GM23338 (cell line): ENCODE data around the gene PTPRN2. TPM values are rescaled to one million over a fixed set of nuclear protein-coding genes. Genes with fewer than 3 reads are reported as not detected.

Experiments
- ATAC-seq: fragments of 200-7000 bp; cut with Tn5 transposase; 3 replicates; pipeline ENCODE4 v1.9.1; 2020
- DNase-seq: peaks from one replicate; pipeline ENCODE4 v3.0.0-alpha.2; 2015; ENCODE audit warnings: low spot score
- H2AFZ ChIP-seq: fragments of 200-600 bp; sonication (generic); 2 replicates; pipeline ENCODE4 v1.8.0; 2016; ENCODE audit warnings: antibody characterized with exemption, mild to moderate bottlenecking, moderate library complexity
- H3F3A ChIP-seq: fragments of 200-600 bp; sonication (generic); replicated peaks from 2 replicates; pipeline ENCODE4 v1.8.0; 2017; ENCODE audit warnings: antibody characterized with exemption, mixed run types, low read depth
- H3K27ac ChIP-seq: fragments of 200-600 bp; sonication (generic); 2 replicates; pipeline ENCODE4 v1.6.1; 2016; ENCODE audit warnings: low read depth
- H3K27me3 ChIP-seq: fragments of 200-600 bp; sonication (generic); 2 replicates; pipeline ENCODE4 v1.8.0; 2016; ENCODE audit warnings: mild to moderate bottlenecking, mixed run types, moderate library complexity; ENCODE audit not compliant: insufficient read depth
- H3K36me3 ChIP-seq: fragments of 200-600 bp; sonication (generic); 2 replicates; pipeline ENCODE4 v1.8.0; 2016; ENCODE audit warnings: mild to moderate bottlenecking; ENCODE audit not compliant: insufficient read depth
- H3K4me1 ChIP-seq: fragments of 200-600 bp; sonication (generic); 2 replicates; pipeline ENCODE4 v1.8.0; 2016; ENCODE audit warnings: mild to moderate bottlenecking, moderate library complexity; ENCODE audit not compliant: insufficient read depth
- H3K4me2 ChIP-seq: fragments of 200-600 bp; sonication (generic); 2 replicates; pipeline ENCODE4 v1.7.1; 2017; ENCODE audit warnings: mixed run types
- H3K4me3 ChIP-seq: fragments of 200-600 bp; sonication (generic); 2 replicates; pipeline ENCODE4 v1.6.1; 2016; ENCODE audit warnings: mixed run types
- H3K79me2 ChIP-seq: fragments of 200-600 bp; sonication (generic); replicated peaks from 2 replicates; pipeline ENCODE4 v1.8.0; 2017; ENCODE audit warnings: mild to moderate bottlenecking; ENCODE audit not compliant: insufficient read depth
- H3K9me2 ChIP-seq: fragments of 200-600 bp; sonication (generic); 2 replicates; pipeline ENCODE4 v1.8.0; 2017; ENCODE audit not compliant: insufficient read depth
- H4K20me1 ChIP-seq: fragments of 200-600 bp; sonication (generic); replicated peaks from 2 replicates; pipeline ENCODE4 v1.8.0; 2017; ENCODE audit warnings: mild to moderate bottlenecking; ENCODE audit not compliant: insufficient read depth
- H3K27ac Mint-ChIP-seq: 2 replicates; pipeline ENCODE4 v1.8.0; 2020; ENCODE audit warnings: inconsistent platforms, mild to moderate bottlenecking, moderate library complexity, mixed read lengths
- H3K27me3 Mint-ChIP-seq: 3 replicates; pipeline ENCODE4 v1.8.0; 2022; ENCODE audit warnings: low read depth, mild to moderate bottlenecking, moderate library complexity, mixed read lengths, inconsistent platforms; ENCODE audit not compliant: insufficient read depth, poor library complexity
- H3K36me3 Mint-ChIP-seq: 3 replicates; pipeline ENCODE4 v1.8.0; 2021; ENCODE audit warnings: low read depth, mild to moderate bottlenecking, inconsistent platforms, moderate library complexity, mixed read lengths
- H3K4me1 Mint-ChIP-seq: 3 replicates; pipeline ENCODE4 v1.8.0; 2020; ENCODE audit warnings: mild to moderate bottlenecking, inconsistent platforms, mixed read lengths
- H3K4me3 Mint-ChIP-seq: 3 replicates; pipeline ENCODE4 v1.8.0; 2021; ENCODE audit warnings: moderate library complexity, mild to moderate bottlenecking, inconsistent platforms, mixed read lengths
- H3K9me3 Mint-ChIP-seq: 3 replicates; pipeline ENCODE4 v1.8.0; 2020; ENCODE audit warnings: moderate library complexity, mild to moderate bottlenecking, inconsistent platforms, mixed read lengths
- CREB1 ChIP-seq: fragments of 250-450 bp; sonication (Bioruptor Pico); IDR thresholded peaks from 2 replicates; pipeline ENCODE4 v1.5.0; 2020; ENCODE audit warnings: low read depth, mild to moderate bottlenecking, moderate library complexity
- CTCF ChIP-seq, 2 experiments: fragments of 200-600 bp in 1 of 2; sonication (generic) in 1 of 2; conservative IDR thresholded peaks; 2 replicates each; pipeline versions ENCODE4 v1.5.1 to v1.6.1; 2016 to 2017; ENCODE audit warnings: antibody characterized with exemption in 2 of 2, low read depth in 2 of 2, mild to moderate bottlenecking in 2 of 2, moderate library complexity in 1 of 2
- ETS1 ChIP-seq: IDR thresholded peaks from 2 replicates; pipeline ENCODE4 v1.6.1; 2016; ENCODE audit warnings: antibody characterized with exemption
- EZH2 ChIP-seq: fragments of 200-600 bp; sonication (generic); IDR thresholded peaks from one replicate; pipeline ENCODE4 v1.8.0; 2017; ENCODE audit warnings: antibody characterized with exemption, mild to moderate bottlenecking, low read depth; ENCODE audit not compliant: unreplicated experiment
- EZH2phosphoT487 ChIP-seq: fragments of 200-600 bp; sonication (generic); IDR thresholded peaks from one replicate; pipeline ENCODE4 v1.8.1; 2018; ENCODE audit warnings: antibody characterized with exemption; ENCODE audit not compliant: unreplicated experiment
- JUNB ChIP-seq: IDR thresholded peaks from one replicate; pipeline ENCODE4 v1.6.1; 2016; ENCODE audit warnings: antibody characterized with exemption; ENCODE audit not compliant: unreplicated experiment
- NANOG ChIP-seq: IDR thresholded peaks from 2 replicates; pipeline ENCODE4 v1.6.1; 2016; ENCODE audit warnings: antibody characterized with exemption, borderline replicate concordance
- POLR2AphosphoS5 ChIP-seq: IDR thresholded peaks from 2 replicates; pipeline ENCODE4 v1.6.1; 2016; ENCODE audit warnings: antibody characterized with exemption, low read depth
- REST ChIP-seq: IDR thresholded peaks from one replicate; pipeline ENCODE4 v1.6.1; 2018; ENCODE audit warnings: antibody characterized with exemption; ENCODE audit not compliant: unreplicated experiment
- ZNF114 ChIP-seq: fragments of 250-450 bp; sonication (Bioruptor Pico); IDR thresholded peaks from 2 replicates; pipeline ENCODE4 v1.5.0; 2020; ENCODE audit warnings: mild to moderate bottlenecking, moderate library complexity
- ZNF331 ChIP-seq: fragments of 250-450 bp; sonication (Bioruptor Pico); IDR thresholded peaks from 2 replicates; pipeline ENCODE4 v1.5.0; 2020; ENCODE audit warnings: low read depth, mild to moderate bottlenecking, moderate library complexity
- polyA plus RNA-seq: library from polyadenylated mRNA; unstranded; fragments of >200 nt; fragmentation: Nextera tagmentation; extraction: Ambion mirVana; gene quantifications from 2 replicates; pipeline ENCODE4 v1.2.1, GENCODE V29; 2016
- total RNA-seq: library from RNA; depleted of rRNA; stranded (reverse); fragments of >200 nt; shearing (Covaris generic); gene quantifications from 2 replicates; pipeline ENCODE4 v1.2.3, GENCODE V29; 2014
- TF ChIP-seq, protein P1 (sequence below): fragments of 250-450 bp; sonication (Bioruptor Pico); IDR thresholded peaks from 2 replicates; pipeline ENCODE4 v1.5.0; 2020; ENCODE audit warnings: mild to moderate bottlenecking, moderate library complexity

The PTPRN2 gene
- total and polyA plus RNA-seq, 2 experiments from 2014 or later = 0.87 to 4.0 TPM

- TF ChIP-seq, protein P1, sequence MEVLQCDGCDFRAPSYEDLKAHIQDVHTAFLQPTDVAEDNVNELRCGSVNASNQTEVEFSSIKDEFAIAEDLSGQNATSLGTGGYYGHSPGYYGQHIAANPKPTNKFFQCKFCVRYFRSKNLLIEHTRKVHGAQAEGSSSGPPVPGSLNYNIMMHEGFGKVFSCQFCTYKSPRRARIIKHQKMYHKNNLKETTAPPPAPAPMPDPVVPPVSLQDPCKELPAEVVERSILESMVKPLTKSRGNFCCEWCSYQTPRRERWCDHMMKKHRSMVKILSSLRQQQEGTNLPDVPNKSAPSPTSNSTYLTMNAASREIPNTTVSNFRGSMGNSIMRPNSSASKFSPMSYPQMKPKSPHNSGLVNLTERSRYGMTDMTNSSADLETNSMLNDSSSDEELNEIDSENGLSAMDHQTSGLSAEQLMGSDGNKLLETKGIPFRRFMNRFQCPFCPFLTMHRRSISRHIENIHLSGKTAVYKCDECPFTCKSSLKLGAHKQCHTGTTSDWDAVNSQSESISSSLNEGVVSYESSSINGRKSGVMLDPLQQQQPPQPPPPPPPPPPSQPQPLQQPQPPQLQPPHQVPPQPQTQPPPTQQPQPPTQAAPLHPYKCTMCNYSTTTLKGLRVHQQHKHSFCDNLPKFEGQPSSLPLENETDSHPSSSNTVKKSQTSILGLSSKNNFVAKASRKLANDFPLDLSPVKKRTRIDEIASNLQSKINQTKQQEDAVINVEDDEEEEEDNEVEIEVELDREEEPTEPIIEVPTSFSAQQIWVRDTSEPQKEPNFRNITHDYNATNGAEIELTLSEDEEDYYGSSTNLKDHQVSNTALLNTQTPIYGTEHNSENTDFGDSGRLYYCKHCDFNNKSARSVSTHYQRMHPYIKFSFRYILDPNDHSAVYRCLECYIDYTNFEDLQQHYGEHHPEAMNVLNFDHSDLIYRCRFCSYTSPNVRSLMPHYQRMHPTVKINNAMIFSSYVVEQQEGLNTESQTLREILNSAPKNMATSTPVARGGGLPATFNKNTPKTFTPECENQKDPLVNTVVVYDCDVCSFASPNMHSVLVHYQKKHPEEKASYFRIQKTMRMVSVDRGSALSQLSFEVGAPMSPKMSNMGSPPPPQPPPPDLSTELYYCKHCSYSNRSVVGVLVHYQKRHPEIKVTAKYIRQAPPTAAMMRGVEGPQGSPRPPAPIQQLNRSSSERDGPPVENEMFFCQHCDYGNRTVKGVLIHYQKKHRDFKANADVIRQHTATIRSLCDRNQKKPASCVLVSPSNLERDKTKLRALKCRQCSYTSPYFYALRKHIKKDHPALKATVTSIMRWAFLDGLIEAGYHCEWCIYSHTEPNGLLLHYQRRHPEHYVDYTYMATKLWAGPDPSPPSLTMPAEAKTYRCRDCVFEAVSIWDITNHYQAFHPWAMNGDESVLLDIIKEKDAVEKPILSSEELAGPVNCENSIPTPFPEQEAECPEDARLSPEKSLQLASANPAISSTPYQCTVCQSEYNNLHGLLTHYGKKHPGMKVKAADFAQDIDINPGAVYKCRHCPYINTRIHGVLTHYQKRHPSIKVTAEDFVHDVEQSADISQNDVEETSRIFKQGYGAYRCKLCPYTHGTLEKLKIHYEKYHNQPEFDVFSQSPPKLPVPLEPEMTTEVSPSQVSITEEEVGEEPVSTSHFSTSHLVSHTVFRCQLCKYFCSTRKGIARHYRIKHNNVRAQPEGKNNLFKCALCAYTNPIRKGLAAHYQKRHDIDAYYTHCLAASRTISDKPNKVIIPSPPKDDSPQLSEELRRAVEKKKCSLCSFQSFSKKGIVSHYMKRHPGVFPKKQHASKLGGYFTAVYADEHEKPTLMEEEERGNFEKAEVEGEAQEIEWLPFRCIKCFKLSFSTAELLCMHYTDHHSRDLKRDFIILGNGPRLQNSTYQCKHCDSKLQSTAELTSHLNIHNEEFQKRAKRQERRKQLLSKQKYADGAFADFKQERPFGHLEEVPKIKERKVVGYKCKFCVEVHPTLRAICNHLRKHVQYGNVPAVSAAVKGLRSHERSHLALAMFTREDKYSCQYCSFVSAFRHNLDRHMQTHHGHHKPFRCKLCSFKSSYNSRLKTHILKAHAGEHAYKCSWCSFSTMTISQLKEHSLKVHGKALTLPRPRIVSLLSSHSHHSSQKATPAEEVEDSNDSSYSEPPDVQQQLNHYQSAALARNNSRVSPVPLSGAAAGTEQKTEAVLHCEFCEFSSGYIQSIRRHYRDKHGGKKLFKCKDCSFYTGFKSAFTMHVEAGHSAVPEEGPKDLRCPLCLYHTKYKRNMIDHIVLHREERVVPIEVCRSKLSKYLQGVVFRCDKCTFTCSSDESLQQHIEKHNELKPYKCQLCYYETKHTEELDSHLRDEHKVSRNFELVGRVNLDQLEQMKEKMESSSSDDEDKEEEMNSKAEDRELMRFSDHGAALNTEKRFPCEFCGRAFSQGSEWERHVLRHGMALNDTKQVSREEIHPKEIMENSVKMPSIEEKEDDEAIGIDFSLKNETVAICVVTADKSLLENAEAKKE (CRISPR knock-in tag) = no peak
Observed at GRCh38 chr7:157926521-157927150, 661.0 kb downstream of the PTPRN2 start (continued).

GRCh38 chr7:157926107-157926506, 661.5 kb downstream of the PTPRN2 start:
- H3K27ac Mint-ChIP-seq = no peak overlapping the region
- no peak for DNase-seq
- Histone ChIP-seq H3K9me2 (no peaks in the 10 kb centered on the region), H3K4me2 (no peak overlapping the region), H3K27ac (no peak overlapping the region), H3K36me3 (no peaks in the 10 kb centered on the region; the same call in 1 of the 2 replicates), H3K4me1 (no peaks in the 10 kb centered on the region), H3K27me3 (no peaks in the 10 kb centered on the region), H3F3A (no peaks in the 10 kb centered on the region), H3K79me2 (no peaks in the 10 kb centered on the region), H4K20me1 (no peaks in the 10 kb centered on the region), H3K4me3 (no peak overlapping the region), H2AFZ (no peak overlapping the region)
- no peak overlapping the region for H3K4me3 Mint-ChIP-seq
- H3K27me3 Mint-ChIP-seq = peaks cover 7% of the 10 kb centered on the region
- peaks cover 91% of the 10 kb centered on the region for H3K9me3 Mint-ChIP-seq
- no peak for ATAC-seq
- no peaks in the 10 kb centered on the region for H3K4me1 Mint-ChIP-seq
- peaks cover 43% of the 10 kb centered on the region for H3K36me3 Mint-ChIP-seq
- TF ChIP-seq EZH2 (no peak), ZNF114 (no peak), ZNF331 (no peak), CTCF (conservative IDR thresholded peaks at IDR 0.05; ENCODE audit: low read depth in 2 of 2) (no peak), REST (no peak), EZH2phosphoT487 (no peak), CREB1 (CRISPR knock-in tag) (no peak), ETS1 (no peak), NANOG (no peak), JUNB (no peak), POLR2AphosphoS5 (no peak)
